Stomach (tissue), 9 donors: ENCODE measurements around the gene FCHSD2. TPM values are rescaled to one million over a fixed set of nuclear protein-coding genes. Genes with fewer than 3 reads are reported as not detected.
"Not testable (repeated sequence)": the region's sequence is repeated elsewhere in the genome, so short reads cannot be mapped to it uniquely, and the experiment has no call there.

Experiments
- DNase-seq, 2 donors: peaks; one replicate each; pipeline versions ENCODE4 v3.0.0 to v3.0.0-alpha.2; 2013 to 2019
- H3K27ac ChIP-seq, 5 donors: fragments of 200-600 bp in 4 of 5; sonication (generic) in 4 of 5; one replicate each; pipeline ENCODE4 v1.5.1; 2013 to 2019; ENCODE audit warnings: mild to moderate bottlenecking in 1 of 5, moderate library complexity in 1 of 5
- H3K27me3 ChIP-seq, 3 donors: fragments of 200-600 bp; sonication (generic); one replicate each; pipeline ENCODE4 v1.5.1; 2017 to 2019; ENCODE audit warnings: mixed run types in 1 of 3
- H3K36me3 ChIP-seq, 4 donors: fragments of 200-600 bp; sonication (generic); 1 replicate in 3 of 4; 2 replicates in 1 of 4; pipeline ENCODE4 v1.5.1; 2016 to 2019
- H3K4me1 ChIP-seq, 4 donors: fragments of 200-600 bp; sonication (generic); one replicate each; pipeline ENCODE4 v1.5.1; 2016 to 2019
- H3K4me3 ChIP-seq, 4 donors: fragments of 200-600 bp; sonication (generic) in 3 of 4; one replicate each; pipeline ENCODE4 v1.5.1; 2016 to 2019; ENCODE audit warnings: mild to moderate bottlenecking in 1 of 4
- H3K9me3 ChIP-seq, 4 donors: fragments of 200-600 bp; sonication (generic); one replicate each; pipeline ENCODE4 v1.5.1; 2016 to 2019
- CTCF ChIP-seq, 7 experiments: fragments of 450-650 bp in 4 of 7; fragments of 200-600 bp in 3 of 7; sonication (generic) in 3 of 7; IDR thresholded peaks; one replicate each; pipeline ENCODE4 v1.5.1; 2016 to 2019; ENCODE audit warnings: antibody characterized with exemption in 7 of 7, control low read depth in 2 of 7, mild to moderate bottlenecking in 1 of 7
- EP300 ChIP-seq: sonication (generic); formaldehyde crosslinking; IDR thresholded peaks from one replicate; pipeline ENCODE4 v1.6.1; 2017; ENCODE audit warnings: antibody characterized with exemption
- POLR2A ChIP-seq, 4 donors: fragments of 450-650 bp; IDR thresholded peaks; one replicate each; pipeline ENCODE4 v1.6.1; 2016; ENCODE audit warnings: antibody characterized with exemption in 4 of 4, control low read depth in 2 of 4, mild to moderate bottlenecking in 1 of 4, moderate library complexity in 1 of 4
- POLR2AphosphoS5 ChIP-seq, 3 donors: sonication (generic); formaldehyde crosslinking; IDR thresholded peaks; one replicate each; pipeline ENCODE4 v1.6.1; 2016; ENCODE audit warnings: antibody characterized with exemption in 3 of 3
- WGBS, 5 donors: extraction: QIAGEN DNeasy Blood & Tissue Kit in 3 of 5; methylation state at CpG; one replicate each; pipeline versions ENCODE4 v1.1.5 to v1.1.7; 2013 to 2018; 5-methylcytosine and 5-hydroxymethylcytosine counted together
- intact Hi-C: fragments of 100-400 bp; cut with DNase I; formaldehyde crosslinking; loops from one replicate; pipeline ENCODE4 v1.15.1; 2023; ENCODE audit warnings: low total_unique reads
- polyA plus RNA-seq, 3 donors: library from polyadenylated mRNA; stranded (reverse); fragments of 200-250 nt; gene quantifications; one replicate each; pipeline ENCODE4 v1.2.3, GENCODE V29; 2013
- total RNA-seq, 5 donors: library from RNA; depleted of rRNA; stranded (reverse); fragments of >200 nt; gene quantifications; one replicate each; pipeline versions ENCODE4 v1.1.0 to v1.2.3, GENCODE V29; 2014 to 2016
- donor health status: healthy with polysubstance abuse.
- donor health status: Bipolar disorder and iron deficiency.
- donor health status: healthy.

Gene FCHSD2
- total and polyA plus RNA-seq, 8 donors = 5.7 to 64.3 (median 15.9) TPM

GRCh38 chr11:72981971-72982685, 160.0 kb downstream of the FCHSD2 start:
- H3K27ac ChIP-seq = peak overlapping the region in 1 of 5 donors; percentile 14
- H3K36me3 ChIP-seq = peaks cover 0 to 16% (median 7%) of the 10 kb centered on the region in 4 donors
- TF ChIP-seq EP300 (no peak), POLR2A (IDR thresholded peaks at IDR 0.05) (no peak), POLR2AphosphoS5 (IDR thresholded peaks at IDR 0.05) (no peak), CTCF (IDR thresholded peaks at IDR 0.05) (no peak)
- H3K4me3 ChIP-seq = no peak overlapping the region
- H3K9me3 ChIP-seq = no peaks in the 10 kb centered on the region
- 50 to 59% (median 57%) methylated on average over 3 of the region's 3 CpGs for WGBS, 5 donors
- no peak for DNase-seq
- intact Hi-C loops = no loop called here
- no peaks in the 10 kb centered on the region for H3K27me3 ChIP-seq
- peaks cover 7 to 55% (median 18%) of the 10 kb centered on the region in 4 donors for H3K4me1 ChIP-seq

GRCh38 chr11:72981080-72981479, 161.0 kb downstream of the FCHSD2 start:
- Histone ChIP-seq H3K27ac (no peak overlapping the region), H3K36me3 (peaks cover 0 to 21% (median 7%) of the 10 kb centered on the region in 4 donors), H3K4me1 (peaks cover 7 to 46% (median 17%) of the 10 kb centered on the region in 4 donors), H3K9me3 (no peaks in the 10 kb centered on the region), H3K27me3 (no peaks in the 10 kb centered on the region), H3K4me3 (no peak overlapping the region)
- WGBS, 5 donors = 51 to 72% (median 59%) methylated on average over 1 of the region's 1 CpG
- intact Hi-C loops = no loop called here
- TF ChIP-seq CTCF (IDR thresholded peaks at IDR 0.05) (no peak), EP300 (no peak), POLR2A (IDR thresholded peaks at IDR 0.05) (no peak), POLR2AphosphoS5 (IDR thresholded peaks at IDR 0.05) (no peak)
- DNase-seq = no peak

GRCh38 chr11:72977782-72978181, 164.3 kb downstream of the FCHSD2 start:
- DNase-seq, intact Hi-C loops: not testable (repeated sequence)
- WGBS, 5 donors = 94 to 100% (median 98%) methylated on average over 2 of the region's 2 CpGs

GRCh38 chr11:72976522-72976892, 165.6 kb downstream of the FCHSD2 start:
- intact Hi-C loops = not testable (repeated sequence)
- 90 to 100% (median 98%) methylated on average over 1 of the region's 1 CpG for WGBS, 5 donors
- H3K4me1 ChIP-seq = peaks cover 0 to 46% (median 10%) of the 10 kb centered on the region in 4 donors

More at GRCh38 chr11:72977782-72978181, 164.3 kb downstream of the FCHSD2 start:
- not testable (repeated sequence) for H3K9me3 ChIP-seq, H3K27ac ChIP-seq, H3K4me3 ChIP-seq, H3K27me3 ChIP-seq
- peaks cover 0 to 21% (median 3%) of the 10 kb centered on the region in 4 donors for H3K36me3 ChIP-seq
- peaks cover 0 to 50% (median 8%) of the 10 kb centered on the region in 4 donors for H3K4me1 ChIP-seq

GRCh38 chr11:72975778-72976521, 166.2 kb downstream of the FCHSD2 start:
- Histone ChIP-seq H3K4me3 (no peak overlapping the region), H3K27me3 (no peaks in the 10 kb centered on the region), H3K9me3 (no peaks in the 10 kb centered on the region), H3K27ac (peak overlapping the region in 3 of 5 donors; percentile 45 to 78 (median 59)), H3K36me3 (peaks cover 0 to 10% (median 3%) of the 10 kb centered on the region in 4 donors), H3K4me1 (peaks cover 0 to 46% (median 15%) of the 10 kb centered on the region in 4 donors)
- no peak for DNase-seq
- 36 to 42% (median 40%) methylated on average over 3 of the region's 3 CpGs for WGBS, 5 donors
- intact Hi-C loops = no loop called here
- no peak for TF ChIP-seq POLR2A (IDR thresholded peaks at IDR 0.05)
- TF ChIP-seq EP300 = no peak
- no peak for TF ChIP-seq CTCF (IDR thresholded peaks at IDR 0.05)

More at GRCh38 chr11:72976522-72976892, 165.6 kb downstream of the FCHSD2 start:
- H3K27ac ChIP-seq = peak overlapping the region in 3 of 5 donors; percentile 45 to 78 (median 59)
- H3K9me3 ChIP-seq, DNase-seq, H3K27me3 ChIP-seq, H3K4me3 ChIP-seq: not testable (repeated sequence)
- peaks cover 0 to 10% (median 3%) of the 10 kb centered on the region in 4 donors for H3K36me3 ChIP-seq
